ENCODE data around the gene SELENOW.

GRCh38 chr19:47813995-47814328 is 35.5 kb downstream of the SELENOW start:
- TF ChIP-seq, protein P1, sequence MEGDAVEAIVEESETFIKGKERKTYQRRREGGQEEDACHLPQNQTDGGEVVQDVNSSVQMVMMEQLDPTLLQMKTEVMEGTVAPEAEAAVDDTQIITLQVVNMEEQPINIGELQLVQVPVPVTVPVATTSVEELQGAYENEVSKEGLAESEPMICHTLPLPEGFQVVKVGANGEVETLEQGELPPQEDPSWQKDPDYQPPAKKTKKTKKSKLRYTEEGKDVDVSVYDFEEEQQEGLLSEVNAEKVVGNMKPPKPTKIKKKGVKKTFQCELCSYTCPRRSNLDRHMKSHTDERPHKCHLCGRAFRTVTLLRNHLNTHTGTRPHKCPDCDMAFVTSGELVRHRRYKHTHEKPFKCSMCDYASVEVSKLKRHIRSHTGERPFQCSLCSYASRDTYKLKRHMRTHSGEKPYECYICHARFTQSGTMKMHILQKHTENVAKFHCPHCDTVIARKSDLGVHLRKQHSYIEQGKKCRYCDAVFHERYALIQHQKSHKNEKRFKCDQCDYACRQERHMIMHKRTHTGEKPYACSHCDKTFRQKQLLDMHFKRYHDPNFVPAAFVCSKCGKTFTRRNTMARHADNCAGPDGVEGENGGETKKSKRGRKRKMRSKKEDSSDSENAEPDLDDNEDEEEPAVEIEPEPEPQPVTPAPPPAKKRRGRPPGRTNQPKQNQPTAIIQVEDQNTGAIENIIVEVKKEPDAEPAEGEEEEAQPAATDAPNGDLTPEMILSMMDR (IDR thresholded peaks at IDR 0.05; ENCODE audit: insufficient read depth, low read length, poor library complexity, severe bottlenecking) = no peak
- TF ChIP-seq EZH2phosphoT487 (conservative IDR thresholded peaks at IDR 0.05; ENCODE audit: low read length) = no peak

Measured in SU-DHL-6 (cell line).